Activated CD4-positive, CD25-positive, alpha-beta regulatory T cell treated with anti-CD3 and anti-CD28 coated beads, Interleukin-2, amount 50 U/mL, for 16 hours (primary cell): ENCODE measurements around the gene LAMTOR2.
A peak's percentile ranks its signal among the peaks of the same experiment; 100 is the strongest.
"Not testable (repeated sequence)": the region's sequence is repeated elsewhere in the genome, so short reads cannot be mapped to it uniquely, and the experiment has no call there.

Source experiments
- DNase-seq: peaks from one replicate; pipeline ENCODE4 v3.0.0-alpha.2; 2020; ENCODE audit warnings: low read depth, low spot score

The LAMTOR2 gene

DNA sequence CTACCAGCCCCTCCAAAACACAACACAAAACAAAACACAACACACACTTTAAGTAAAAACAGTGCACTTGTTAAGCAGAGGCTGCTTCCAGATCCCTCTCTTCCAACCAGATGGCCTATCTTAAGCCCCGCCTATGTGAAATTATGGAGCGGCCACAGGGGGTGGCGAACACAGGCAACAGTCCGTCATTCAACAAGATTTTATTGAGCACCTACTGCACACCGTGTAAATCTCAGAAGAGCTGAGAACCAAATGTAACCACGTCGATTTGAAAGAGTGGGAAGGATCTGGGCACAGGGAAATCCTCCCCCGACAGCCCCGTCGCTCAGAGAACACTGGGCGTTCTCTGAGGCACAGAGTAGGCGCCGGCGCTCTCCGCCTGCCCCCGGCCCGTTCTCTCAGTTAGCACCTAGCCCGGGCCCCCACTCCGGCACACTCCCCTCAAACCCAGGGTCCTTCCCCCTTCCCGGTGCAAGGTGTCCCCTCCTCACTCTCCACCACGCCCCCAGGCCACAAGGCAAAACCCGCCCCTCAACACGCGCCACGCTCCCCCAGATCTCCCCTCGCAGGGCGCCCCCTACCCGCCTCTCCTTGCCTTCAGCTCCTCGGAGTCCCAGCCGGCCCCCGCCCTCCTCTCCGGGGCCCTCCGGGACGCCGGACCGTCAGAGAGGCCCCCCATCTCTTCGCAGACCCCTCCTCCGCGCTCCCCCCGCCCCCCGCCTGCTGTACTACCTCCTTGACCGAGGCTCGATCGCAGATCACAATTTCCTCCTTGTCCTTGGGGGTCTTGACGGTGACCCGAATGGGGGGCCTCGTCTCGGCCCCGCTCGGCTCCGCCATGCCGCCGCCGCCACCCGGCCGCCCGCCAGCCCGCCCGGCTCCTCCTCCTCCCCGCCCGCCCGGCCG is 1.5 kb upstream of the LAMTOR2 start:
- peak; percentile 39 for DNase-seq

DNA sequence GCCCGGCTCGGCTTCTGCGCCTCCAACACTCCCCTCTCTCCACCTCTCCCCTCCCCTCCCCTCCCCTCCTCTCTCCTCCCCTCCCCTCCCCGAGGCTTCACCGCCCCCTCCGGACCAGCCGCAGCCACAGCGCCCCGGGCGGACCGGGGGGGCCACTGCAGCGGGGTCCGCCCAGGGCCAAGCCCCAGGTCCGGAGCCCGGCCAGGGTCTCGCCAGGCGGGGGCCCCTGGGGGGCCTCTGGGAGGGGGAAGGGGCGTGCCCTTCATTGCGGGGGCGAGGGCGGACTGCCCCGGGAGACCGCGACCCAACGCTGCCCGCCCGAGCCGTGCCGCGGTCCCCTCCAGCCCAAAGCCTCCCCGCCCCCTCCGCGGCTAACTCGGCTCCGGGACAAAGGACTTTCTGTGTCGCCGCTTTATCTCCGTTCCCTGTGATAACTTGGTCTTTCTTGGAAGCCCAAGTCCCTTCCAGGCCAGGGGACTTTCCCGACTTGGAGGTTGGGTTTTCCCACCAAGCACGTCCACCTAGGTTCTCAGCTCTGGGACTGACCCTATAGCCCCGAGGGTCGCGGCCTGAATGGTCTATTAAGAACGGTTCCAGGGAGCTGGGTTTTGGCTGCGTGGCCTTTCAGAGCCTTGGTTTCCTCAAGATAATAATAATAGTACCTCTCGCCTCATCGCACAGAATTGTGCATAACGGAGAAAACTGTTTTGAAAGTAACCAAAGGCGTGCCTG is 648 bp upstream of the LAMTOR2 start, which contains the start of gene UBQLN4:
UBQLN4 (minus strand) TSS at position 31 of the 732 bp plus-strand sequence. CDS start 97 bp downstream, outside the sequence.
- peak; percentile 66 for DNase-seq

- no peak for DNase-seq
Measured at GRCh38 chr1:156055281-156056048, 883 bp downstream of the LAMTOR2 start.

GRCh38 chr1:156056326-156056849 is 1.8 kb downstream of the LAMTOR2 start:
- DNase-seq: no peak

GRCh38 chr1:156060937-156061636 is 6.5 kb downstream of the LAMTOR2 start, which contains the start of gene RAB25:
TSS of gene RAB25 (plus strand) at chr1:156061160. CDS start at chr1:156061401, 241 bp downstream.
- DNase-seq: no peak

DNA sequence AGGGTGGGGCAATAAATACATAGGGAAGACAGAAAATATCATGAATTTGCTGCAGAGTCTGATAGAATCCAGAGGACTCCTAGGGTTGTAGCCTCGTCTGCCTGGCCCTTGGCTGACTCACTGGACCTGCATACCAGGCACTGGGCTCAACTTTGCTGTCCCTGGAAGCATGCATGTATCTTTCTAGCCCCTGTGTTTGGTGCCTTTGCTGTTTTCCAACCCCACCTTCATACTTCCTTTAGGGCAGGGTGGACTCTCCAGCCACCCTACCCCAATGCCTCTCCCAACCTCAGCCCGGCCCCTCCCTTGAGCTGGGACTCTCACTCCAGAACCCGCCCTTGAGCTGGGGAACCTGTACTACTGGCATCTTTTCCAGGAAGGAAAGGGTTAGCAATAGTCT is 7.6 kb downstream of the LAMTOR2 start:
- DNase-seq: no peak

GRCh38 chr1:156063997-156064285 is 9.4 kb downstream of the LAMTOR2 start:
- DNase-seq: no peak

DNA sequence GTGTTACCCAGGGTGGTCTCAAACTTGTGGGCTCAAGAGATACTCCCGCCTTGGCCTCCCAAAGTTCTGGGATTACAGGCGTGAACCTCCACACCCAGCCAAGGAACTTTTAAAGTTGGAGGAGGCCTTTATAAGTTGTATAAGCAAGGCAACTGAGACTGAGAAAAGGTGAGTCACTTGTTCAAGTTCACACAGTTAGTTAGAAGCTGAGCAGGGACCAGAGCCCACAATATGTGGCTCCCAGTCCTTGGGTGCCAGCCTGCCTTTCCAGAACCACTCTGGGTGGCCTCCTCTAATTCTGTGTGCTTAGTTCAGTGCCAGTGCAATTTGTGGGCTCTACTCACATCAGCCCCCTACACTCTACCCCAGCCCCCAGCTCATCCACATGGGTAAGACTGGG is 10.0 kb downstream of the LAMTOR2 start:
- DNase-seq: no peak

DNA sequence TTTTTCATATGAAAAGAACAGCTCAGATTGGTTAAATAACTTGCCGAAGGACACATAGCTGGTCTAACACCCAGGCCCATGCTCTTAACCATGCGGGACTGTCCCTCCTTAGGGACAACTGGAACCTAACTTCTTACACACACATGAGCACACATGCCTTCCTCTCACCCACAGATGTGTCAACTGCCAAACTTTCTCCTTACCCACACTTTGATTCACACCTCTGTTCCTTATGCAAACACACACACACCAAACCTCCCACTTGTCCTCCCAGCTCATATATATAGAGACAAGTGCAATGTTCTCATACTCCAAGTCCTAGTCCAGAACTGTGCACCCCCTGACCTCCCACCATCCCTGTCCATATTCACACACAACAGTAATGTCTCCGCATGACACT is 10.6 kb downstream of the LAMTOR2 start:
- no peak for DNase-seq

GRCh38 chr1:156065871-156066270 is 11.3 kb downstream of the LAMTOR2 start:
- DNase-seq: no peak

GRCh38 chr1:156067262-156067661 is 12.7 kb downstream of the LAMTOR2 start:
- DNase-seq: no peak

DNA sequence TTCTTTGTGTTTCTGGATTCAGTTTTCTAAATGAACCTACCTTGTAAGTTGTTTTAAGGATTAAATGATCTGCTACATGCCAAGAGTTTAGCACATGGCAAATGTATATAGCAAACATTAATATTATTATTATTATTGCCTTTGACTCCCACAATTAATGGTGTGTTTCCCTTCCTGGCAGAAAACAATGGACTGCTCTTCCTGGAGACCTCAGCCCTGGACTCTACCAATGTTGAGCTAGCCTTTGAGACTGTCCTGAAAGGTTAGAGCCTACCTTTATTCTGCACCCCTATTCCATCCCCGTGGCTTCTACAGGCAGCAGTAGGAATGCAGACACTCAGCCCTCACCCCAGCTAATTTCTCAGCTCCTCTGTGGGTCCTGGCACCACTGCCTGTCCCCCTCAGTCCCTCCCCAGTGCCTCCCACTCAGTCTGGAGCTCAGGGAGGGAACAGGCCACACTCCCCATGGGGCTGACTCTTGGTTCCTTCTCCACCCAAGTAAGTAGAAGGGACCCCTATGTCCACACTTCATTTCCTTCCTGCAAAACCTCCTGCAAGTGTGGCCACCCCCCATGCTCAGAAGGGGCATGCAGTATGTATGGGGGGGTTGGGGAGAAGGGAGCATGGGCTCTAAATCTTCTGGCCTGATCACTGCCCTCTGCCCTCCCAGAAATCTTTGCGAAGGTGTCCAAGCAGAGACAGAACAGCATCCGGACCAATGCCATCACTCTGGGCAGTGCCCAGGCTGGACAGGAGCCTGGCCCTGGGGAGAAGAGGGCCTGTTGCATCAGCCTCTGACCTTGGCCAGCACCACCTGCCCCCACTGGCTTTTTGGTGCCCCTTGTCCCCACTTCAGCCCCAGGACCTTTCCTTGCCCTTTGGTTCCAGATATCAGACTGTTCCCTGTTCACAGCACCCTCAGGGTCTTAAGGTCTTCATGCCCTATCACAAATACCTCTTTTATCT is 15.2 kb downstream of the LAMTOR2 start:
- no peak for DNase-seq

- no peak for DNase-seq
Measured at GRCh38 chr1:156070548-156070947, 16.0 kb downstream of the LAMTOR2 start.

DNA sequence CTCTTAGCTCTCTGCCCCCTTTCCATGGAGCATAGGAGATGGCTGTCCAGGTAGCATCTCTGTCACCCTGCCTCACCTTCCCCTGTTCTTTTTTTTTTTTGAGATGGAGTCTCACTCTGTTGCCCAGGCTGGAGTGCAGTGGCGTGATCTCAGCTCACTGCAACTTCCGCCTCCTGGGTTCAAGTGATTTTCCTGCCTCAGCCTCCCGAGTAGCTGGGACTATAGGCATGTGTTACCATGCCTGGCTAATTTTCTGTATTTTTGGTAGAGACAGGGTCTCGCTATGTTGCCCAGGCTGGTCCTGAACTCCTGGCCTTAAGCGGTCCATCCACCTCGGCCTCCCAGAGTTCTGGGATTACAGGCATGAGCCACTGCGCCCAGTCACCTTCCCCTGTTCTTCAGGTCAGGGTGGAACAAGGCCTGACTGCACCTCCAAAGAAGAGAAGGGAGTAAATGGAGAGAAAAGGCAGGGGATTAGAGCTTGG is 16.8 kb downstream of the LAMTOR2 start:
- not testable (repeated sequence) for DNase-seq

GRCh38 chr1:156072251-156072650 is 17.7 kb downstream of the LAMTOR2 start:
- DNase-seq: no peak

GRCh38 chr1:156073110-156073687 is 18.6 kb downstream of the LAMTOR2 start:
- DNase-seq: no peak

DNA sequence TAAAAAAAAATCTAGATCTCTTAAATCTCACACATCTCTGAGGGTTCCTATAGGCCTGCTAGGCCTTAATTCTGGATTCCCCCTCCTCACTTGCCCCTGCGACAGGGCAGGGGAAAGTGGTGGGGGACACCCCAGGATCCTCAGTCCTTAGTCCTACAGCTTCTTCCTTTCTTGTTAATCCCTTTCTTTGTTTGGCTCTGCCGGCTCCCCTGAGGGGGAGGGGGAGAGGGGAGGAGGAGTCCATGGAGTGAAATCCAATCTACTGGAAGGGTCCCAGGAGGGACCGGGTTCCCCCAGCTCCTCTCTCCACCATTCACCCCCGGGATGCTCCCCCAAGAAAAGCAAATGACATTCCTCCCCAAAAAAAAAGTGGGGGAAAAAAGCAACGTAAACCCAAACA is 19.2 kb downstream of the LAMTOR2 start:
- DNase-seq: no peak

- DNase-seq: no peak
Measured at GRCh38 chr1:156074661-156075060, 20.1 kb downstream of the LAMTOR2 start.

DNA sequence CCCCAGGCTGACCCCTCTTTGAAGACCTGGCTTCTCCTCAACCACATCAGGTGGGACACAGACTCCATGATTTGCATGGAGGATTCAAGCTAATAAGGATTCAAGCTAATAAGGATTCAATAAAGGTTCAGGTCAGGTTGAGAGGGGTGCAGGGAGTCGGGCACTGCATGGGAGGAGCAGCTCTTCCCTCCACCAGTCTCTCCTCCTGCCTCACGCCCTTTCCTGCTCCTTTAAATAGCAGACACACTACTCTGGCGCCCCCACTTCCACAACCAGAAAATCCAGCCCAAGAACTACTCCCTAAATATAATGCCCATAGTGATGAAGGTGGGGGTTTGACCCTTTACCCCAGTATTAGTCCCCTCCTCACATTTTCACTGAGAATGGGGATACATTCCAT is 20.6 kb downstream of the LAMTOR2 start:
- DNase-seq: no peak
